ENCODE results near the gene TADA3. TPM values are rescaled to one million over a fixed set of nuclear protein-coding genes. Genes with fewer than 3 reads are reported as not detected.

The TADA3 gene
- total RNA-seq, 6 experiments from 2014 or later, result 24.6 to 43.8 (median 28.1) TPM

DNA sequence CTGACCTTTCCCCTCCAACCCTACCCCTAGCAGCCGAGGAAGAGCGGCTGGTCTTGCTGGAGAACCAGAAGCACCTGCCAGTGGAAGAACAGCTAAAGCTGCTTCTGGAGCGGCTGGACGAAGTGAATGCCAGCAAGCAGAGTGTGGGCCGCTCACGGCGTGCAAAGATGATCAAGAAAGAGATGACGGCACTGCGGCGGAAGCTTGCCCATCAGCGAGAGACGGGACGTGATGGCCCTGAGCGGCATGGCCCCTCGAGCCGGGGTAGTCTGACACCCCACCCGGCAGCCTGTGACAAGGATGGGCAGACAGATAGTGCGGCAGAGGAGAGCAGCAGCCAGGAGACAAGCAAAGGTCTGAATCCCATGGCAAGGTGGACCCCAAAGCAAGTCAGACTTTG is 48.7 kb downstream of the TADA3 start:
- no peak for TF ChIP-seq POLR2A (IDR thresholded peaks at IDR 0.05)
- no peak for TF ChIP-seq CTCF (IDR thresholded peaks at IDR 0.05)

DNA sequence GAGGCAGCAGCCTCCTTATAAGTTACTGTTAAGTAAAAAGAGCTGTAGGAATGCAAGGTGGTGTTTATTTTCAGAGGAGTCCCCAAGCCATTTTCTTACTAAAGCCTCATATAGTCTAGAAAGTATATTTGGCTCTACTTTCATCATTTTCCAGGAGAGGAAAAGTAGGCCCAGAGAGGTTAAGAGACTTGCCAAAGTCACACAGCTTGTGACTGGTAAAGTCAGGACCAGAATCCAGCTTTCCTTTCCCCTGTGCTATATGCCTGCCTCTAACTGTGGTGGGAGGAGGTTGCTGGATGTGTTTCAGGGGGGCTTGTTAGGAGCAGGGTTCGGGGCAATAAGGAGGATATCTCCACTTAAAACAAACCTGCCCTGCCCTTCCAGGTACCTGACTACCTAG is 49.7 kb downstream of the TADA3 start:
- WGBS (ENCODE audit: insufficient coverage, low coverage, low lambda C conversion rate, missing lambda C conversion rate), result no CpG with 5 or more reads among the region's 1 CpG
- Histone ChIP-seq H3K36me3 (peaks cover 11 to 98% (median 51%) of the 10 kb centered on the region in 4 donors), H3K27ac (no peak overlapping the region), H3K27me3 (no peaks in the 10 kb centered on the region), H3K4me3 (no peak overlapping the region), H3K9me3 (no peaks in the 10 kb centered on the region), H3K4me1 (no peaks in the 10 kb centered on the region)
- TF ChIP-seq CTCF (IDR thresholded peaks at IDR 0.05), result no peak
- no peak for TF ChIP-seq POLR2A (IDR thresholded peaks at IDR 0.05)
- intact Hi-C loops (cut with DNase I), result no loop called here
- no peak for DNase-seq
- no peak for ATAC-seq

More for the DNA sequence above, 48.7 kb downstream of the TADA3 start:
- Histone ChIP-seq H3K27ac (no peak overlapping the region), H3K27me3 (no peaks in the 10 kb centered on the region), H3K4me1 (no peaks in the 10 kb centered on the region), H3K9me3 (no peaks in the 10 kb centered on the region), H3K36me3 (peaks cover 11 to 89% (median 49%) of the 10 kb centered on the region in 4 donors), H3K4me3 (no peak overlapping the region)
- DNase-seq (no peak), ATAC-seq (no peak)
- WGBS (ENCODE audit: insufficient coverage, low coverage, low lambda C conversion rate, missing lambda C conversion rate), result 95% methylated on average over 14 of the region's 18 CpGs
- intact Hi-C loops (cut with DNase I), result no loop called here

GRCh38 chr3:9739181-9739580 is 53.1 kb downstream of the TADA3 start:
- Histone ChIP-seq H3K27ac (no peak overlapping the region), H3K9me3 (no peaks in the 10 kb centered on the region), H3K4me3 (no peak overlapping the region), H3K27me3 (no peaks in the 10 kb centered on the region), H3K4me1 (no peaks in the 10 kb centered on the region), H3K36me3 (peaks cover 11 to 89% (median 43%) of the 10 kb centered on the region in 4 donors)
- no peak for DNase-seq
- intact Hi-C loops (cut with DNase I), result no loop called here
- ATAC-seq, result no peak
- WGBS (ENCODE audit: insufficient coverage, low coverage, low lambda C conversion rate, missing lambda C conversion rate), result 91% methylated on average over 4 of the region's 15 CpGs
- TF ChIP-seq POLR2A (IDR thresholded peaks at IDR 0.05) (no peak), CTCF (IDR thresholded peaks at IDR 0.05) (no peak)

- Histone ChIP-seq H3K27me3 (no peaks in the 10 kb centered on the region), H3K4me3 (no peak overlapping the region), H3K36me3 (peaks cover 11 to 65% (median 32%) of the 10 kb centered on the region in 4 donors), H3K27ac (no peak overlapping the region), H3K4me1 (peaks cover 0 to 13% (median 5%) of the 10 kb centered on the region in 4 donors), H3K9me3 (no peaks in the 10 kb centered on the region)
- intact Hi-C loops (cut with DNase I), result no loop called here
- WGBS (ENCODE audit: insufficient coverage, low coverage, low lambda C conversion rate, missing lambda C conversion rate), result 81% methylated on average over 2 of the region's 2 CpGs
- TF ChIP-seq POLR2A (IDR thresholded peaks at IDR 0.05) (no peak), CTCF (IDR thresholded peaks at IDR 0.05) (no peak)
- no peak for DNase-seq
- ATAC-seq, result no peak
Observed at GRCh38 chr3:9736831-9737230, 55.4 kb downstream of the TADA3 start.

GRCh38 chr3:9732740-9733115 is 59.5 kb downstream of the TADA3 start:
- Histone ChIP-seq H3K4me1 (peaks cover 0 to 13% (median 5%) of the 10 kb centered on the region in 4 donors), H3K4me3 (peak overlapping the region; percentile 95 to 99 (median 99)), H3K27me3 (no peaks in the 10 kb centered on the region), H3K36me3 (peaks cover 0 to 25% (median 7%) of the 10 kb centered on the region in 4 donors), H3K27ac (no peak overlapping the region), H3K9me3 (no peaks in the 10 kb centered on the region)
- intact Hi-C loops (cut with DNase I), result no loop called here
- ATAC-seq (no peak), DNase-seq (no peak)
- TF ChIP-seq CTCF (IDR thresholded peaks at IDR 0.05) (no peak), POLR2A (IDR thresholded peaks at IDR 0.05) (no peak)
- 0% methylated on average over 1 of the region's 7 CpGs for WGBS (ENCODE audit: insufficient coverage, low coverage, low lambda C conversion rate, missing lambda C conversion rate)

Measured in right lobe of liver (tissue), 6 donors.